Measurements from ENCODE around the gene TUBA1B. TPM values are rescaled to one million over a fixed set of nuclear protein-coding genes. Genes with fewer than 3 reads are reported as not detected.
A peak's percentile ranks its signal among the peaks of the same experiment; 100 is the strongest.
"Not testable (repeated sequence)": the region's sequence is repeated elsewhere in the genome, so short reads cannot be mapped to it uniquely, and the experiment has no call there.

The TUBA1B gene
- total RNA-seq, result 100 to 1,000 TPM; 240 to 523 (median 441) TPM

DNA sequence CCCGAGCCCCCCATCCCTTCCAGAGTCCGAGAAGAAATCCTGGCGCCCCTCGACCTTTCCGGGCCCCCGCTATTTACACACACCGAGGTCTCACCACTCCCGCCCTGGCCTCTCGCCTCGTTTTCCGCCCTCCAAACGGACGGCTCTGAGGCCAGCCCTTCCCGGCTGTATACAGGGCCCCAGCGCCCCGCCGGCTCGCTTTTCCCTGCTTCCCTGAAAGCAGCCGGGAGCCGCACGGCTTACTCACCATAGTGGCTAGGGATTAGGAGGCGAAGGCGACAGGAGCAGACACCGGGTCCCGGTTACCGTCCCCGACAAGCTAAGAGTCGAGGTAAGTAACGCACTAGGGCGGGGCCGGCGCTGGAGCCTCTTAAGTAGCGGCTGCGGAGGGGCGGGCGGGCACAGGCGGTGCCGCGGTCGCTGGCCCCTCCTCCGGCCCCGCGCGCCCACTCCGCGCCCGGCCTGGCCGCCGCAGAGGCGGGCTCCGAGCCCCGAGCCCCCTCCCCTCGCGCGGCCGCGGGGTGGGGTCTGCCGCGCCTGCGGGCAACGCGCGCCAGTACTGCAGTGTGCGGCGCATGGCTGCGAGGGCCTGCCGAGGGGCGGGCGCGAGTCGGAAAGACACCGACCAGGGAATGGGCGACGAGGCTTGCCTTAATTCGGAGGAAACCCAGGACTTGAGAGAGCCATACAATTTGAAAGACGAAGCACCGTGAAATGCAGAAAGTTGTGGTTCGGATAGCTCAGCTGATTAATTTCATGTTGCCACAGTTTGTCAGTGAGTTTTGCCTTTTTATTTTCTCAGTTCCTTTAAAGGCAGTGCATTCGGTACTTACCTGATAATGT, at the start of gene TUBA1B:
Gene TUBA1B (minus strand): TSS at position 345 of the 843 bp plus-strand sequence. CDS start 95 bp downstream, at position 250.
- H3K4me1 ChIP-seq, result peaks cover 37% of the 10 kb centered on the region
- WGBS, result 1% methylated on average over 48 of the region's 79 CpGs
- TF ChIP-seq EP300 (IDR thresholded peaks at IDR 0.05) (no peak), POLR2A (IDR thresholded peaks at IDR 0.05) (peak; percentile 89 to 98), POLR2AphosphoS5 (IDR thresholded peaks at IDR 0.05) (peak; percentile 85 to 94 (median 92))

DNA sequence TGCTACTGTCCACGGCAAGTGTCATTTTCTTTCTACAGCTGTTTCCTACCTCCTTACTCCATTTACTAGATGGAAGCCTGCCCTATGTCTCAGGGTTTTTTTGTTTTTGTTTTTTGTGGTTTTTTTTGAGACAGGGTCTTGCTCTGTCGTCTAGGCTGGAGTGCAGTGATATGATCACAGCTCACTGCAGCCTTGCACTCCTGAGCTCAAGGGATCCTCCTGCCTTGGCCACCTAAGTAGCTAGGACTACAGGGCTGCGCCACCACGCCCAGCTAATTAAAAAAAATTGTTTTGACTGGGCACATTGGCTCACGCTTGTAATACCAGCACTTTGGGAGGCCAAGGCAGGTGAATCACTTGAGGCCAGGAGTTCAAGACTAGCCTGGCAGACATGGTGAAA, 43.0 kb upstream of the TUBA1B start:
- 71% methylated on average over 5 of the region's 5 CpGs for WGBS

More for the DNA sequence above, at the start of gene TUBA1B:
- Histone ChIP-seq H3K36me3 (peaks cover 25% of the 10 kb centered on the region), H3K27me3 (no peaks in the 10 kb centered on the region), H3K9me3 (no peaks in the 10 kb centered on the region), H3K4me3 (peak within 1 kb of the TSS; percentile 90), H3K27ac (peak within 1 kb of the TSS; percentile 99)
- peak; percentile 94 to 96 for DNase-seq (ENCODE audit: low spot score in 2 of 2)

DNA sequence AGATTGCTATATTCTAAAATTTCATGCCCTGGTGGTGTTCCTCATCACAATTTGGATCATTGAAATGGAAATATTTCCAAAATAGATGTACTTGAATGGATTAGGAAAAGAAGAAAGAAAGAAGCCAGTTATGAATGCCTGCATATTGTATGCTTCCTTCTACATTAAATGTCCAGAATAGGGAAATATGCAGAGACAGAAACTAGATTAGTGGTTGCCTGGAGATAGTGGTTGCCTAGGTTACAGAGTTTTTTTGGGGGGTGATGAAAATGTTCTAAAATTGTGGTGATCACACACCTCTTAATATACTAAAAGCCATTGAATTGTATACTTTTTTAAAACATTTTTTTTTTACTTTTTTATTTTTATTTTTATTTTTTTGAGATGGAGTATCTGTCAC, 39.7 kb upstream of the TUBA1B start:
- no peaks in the 10 kb centered on the region for H3K4me1 ChIP-seq
- DNase-seq (ENCODE audit: low spot score in 2 of 2), result no peak
- no peaks in the 10 kb centered on the region for H3K27me3 ChIP-seq
- H3K27ac ChIP-seq, result no peak overlapping the region
- H3K36me3 ChIP-seq, result no peaks in the 10 kb centered on the region
- TF ChIP-seq EP300 (IDR thresholded peaks at IDR 0.05) (no peak), POLR2AphosphoS5 (IDR thresholded peaks at IDR 0.05) (no peak), POLR2A (IDR thresholded peaks at IDR 0.05) (no peak)
- TF ChIP-seq, protein P1, sequence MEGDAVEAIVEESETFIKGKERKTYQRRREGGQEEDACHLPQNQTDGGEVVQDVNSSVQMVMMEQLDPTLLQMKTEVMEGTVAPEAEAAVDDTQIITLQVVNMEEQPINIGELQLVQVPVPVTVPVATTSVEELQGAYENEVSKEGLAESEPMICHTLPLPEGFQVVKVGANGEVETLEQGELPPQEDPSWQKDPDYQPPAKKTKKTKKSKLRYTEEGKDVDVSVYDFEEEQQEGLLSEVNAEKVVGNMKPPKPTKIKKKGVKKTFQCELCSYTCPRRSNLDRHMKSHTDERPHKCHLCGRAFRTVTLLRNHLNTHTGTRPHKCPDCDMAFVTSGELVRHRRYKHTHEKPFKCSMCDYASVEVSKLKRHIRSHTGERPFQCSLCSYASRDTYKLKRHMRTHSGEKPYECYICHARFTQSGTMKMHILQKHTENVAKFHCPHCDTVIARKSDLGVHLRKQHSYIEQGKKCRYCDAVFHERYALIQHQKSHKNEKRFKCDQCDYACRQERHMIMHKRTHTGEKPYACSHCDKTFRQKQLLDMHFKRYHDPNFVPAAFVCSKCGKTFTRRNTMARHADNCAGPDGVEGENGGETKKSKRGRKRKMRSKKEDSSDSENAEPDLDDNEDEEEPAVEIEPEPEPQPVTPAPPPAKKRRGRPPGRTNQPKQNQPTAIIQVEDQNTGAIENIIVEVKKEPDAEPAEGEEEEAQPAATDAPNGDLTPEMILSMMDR (IDR thresholded peaks at IDR 0.05), result no peak
- no peaks in the 10 kb centered on the region for H3K9me3 ChIP-seq
- H3K4me3 ChIP-seq, result no peak overlapping the region

More for the DNA sequence above, 43.0 kb upstream of the TUBA1B start:
- no peak for TF ChIP-seq POLR2AphosphoS5 (IDR thresholded peaks at IDR 0.05)
- TF ChIP-seq, protein P1 (IDR thresholded peaks at IDR 0.05), result no peak
- TF ChIP-seq POLR2A (IDR thresholded peaks at IDR 0.05), result no peak
- TF ChIP-seq EP300 (IDR thresholded peaks at IDR 0.05), result no peak
- Histone ChIP-seq H3K36me3 (no peaks in the 10 kb centered on the region), H3K4me3 (no peak overlapping the region), H3K4me1 (no peaks in the 10 kb centered on the region), H3K9me3 (no peaks in the 10 kb centered on the region), H3K27ac (no peak overlapping the region), H3K27me3 (no peaks in the 10 kb centered on the region)
- DNase-seq (ENCODE audit: low spot score in 2 of 2), result no peak

DNA sequence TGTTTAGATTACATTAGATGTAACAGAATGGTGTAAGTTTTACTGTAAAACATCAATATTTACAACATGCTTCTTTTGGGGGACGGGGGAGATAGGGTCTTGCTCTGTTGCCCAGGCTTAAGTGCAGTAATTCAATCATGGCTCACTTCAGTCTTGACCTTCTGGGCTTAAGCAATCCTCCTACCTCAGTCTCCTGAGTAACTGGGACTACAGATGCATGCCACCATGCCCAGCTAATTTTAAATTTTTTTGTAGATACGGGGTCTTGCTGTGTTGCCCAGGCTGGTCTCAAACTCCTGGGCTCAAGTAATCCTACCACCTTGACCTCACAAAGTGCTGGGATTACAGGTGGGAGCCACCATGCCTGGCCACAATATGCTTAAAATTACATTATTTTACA, 33.9 kb upstream of the TUBA1B start:
- Histone ChIP-seq H3K27me3 (no peaks in the 10 kb centered on the region), H3K9me3 (no peaks in the 10 kb centered on the region), H3K4me1 (no peaks in the 10 kb centered on the region), H3K27ac (no peak overlapping the region), H3K4me3 (no peak overlapping the region), H3K36me3 (no peaks in the 10 kb centered on the region)
- DNase-seq (ENCODE audit: low spot score in 2 of 2), result no peak
- WGBS, result 94% methylated on average over 2 of the region's 2 CpGs
- TF ChIP-seq, protein P1 (IDR thresholded peaks at IDR 0.05), result no peak
- TF ChIP-seq POLR2AphosphoS5 (IDR thresholded peaks at IDR 0.05) (no peak), EP300 (IDR thresholded peaks at IDR 0.05) (no peak), POLR2A (IDR thresholded peaks at IDR 0.05) (no peak)

DNA sequence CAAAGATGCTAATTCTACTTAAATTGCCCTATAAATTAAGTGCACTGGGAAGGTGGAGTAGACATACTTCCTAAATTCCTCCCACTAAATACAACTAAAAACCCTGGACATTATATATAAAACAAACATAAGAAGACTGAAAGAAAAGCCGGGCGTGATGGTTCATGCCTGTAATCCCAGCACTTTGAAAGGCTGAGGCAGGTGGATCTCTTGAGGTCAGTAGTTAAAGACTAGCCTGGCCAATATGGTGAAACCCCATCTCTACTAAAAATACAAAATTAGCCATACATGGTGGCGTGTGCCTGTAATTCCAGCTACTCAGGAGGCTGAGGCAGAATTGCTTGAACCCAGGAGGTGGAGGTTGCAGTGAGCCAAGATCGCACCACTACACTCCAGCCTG, 30.7 kb upstream of the TUBA1B start:
- not testable (repeated sequence) for H3K9me3 ChIP-seq; DNase-seq (ENCODE audit: low spot score in 2 of 2); H3K4me1 ChIP-seq; H3K4me3 ChIP-seq; H3K36me3 ChIP-seq; H3K27ac ChIP-seq; H3K27me3 ChIP-seq
- whole genome bisulfite sequencing, result 89% methylated on average over 4 of the region's 4 CpGs

DNA sequence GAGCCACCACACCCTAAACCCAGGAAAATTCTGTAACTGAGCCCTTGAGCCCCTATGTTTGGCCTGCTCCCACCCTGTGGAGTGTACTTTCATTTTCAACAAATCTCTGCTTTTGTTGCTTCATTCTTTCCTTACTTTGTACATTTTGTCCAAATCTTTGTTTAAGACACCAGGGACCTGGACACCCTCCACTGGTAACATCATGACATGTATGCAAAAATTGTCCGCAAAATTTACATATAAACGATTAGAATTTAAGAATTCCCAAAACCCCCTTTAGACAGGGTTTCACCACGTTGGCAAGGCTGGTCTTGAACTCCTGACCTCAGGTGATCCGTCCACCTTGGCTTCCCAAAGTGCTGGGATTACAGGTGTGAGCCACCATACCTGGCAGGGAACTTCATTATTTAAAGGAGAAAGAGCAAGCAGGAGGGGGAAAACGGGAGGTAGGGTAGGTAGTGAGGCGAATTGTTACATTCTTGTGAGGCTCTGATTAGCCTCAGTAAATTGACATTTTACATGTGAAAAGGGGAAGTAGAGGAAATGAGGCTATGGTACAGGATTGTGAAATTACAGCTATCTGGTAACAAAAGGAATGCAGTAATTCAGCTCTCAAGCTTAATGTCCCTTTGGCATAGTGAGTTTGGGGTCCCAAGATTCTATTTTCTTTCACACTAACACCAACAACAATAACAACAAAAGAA, 30.0 kb upstream of the TUBA1B start:
- TF ChIP-seq, protein P1 (IDR thresholded peaks at IDR 0.05), result no peak
- TF ChIP-seq POLR2AphosphoS5 (IDR thresholded peaks at IDR 0.05) (no peak), EP300 (IDR thresholded peaks at IDR 0.05) (no peak), POLR2A (IDR thresholded peaks at IDR 0.05) (no peak)
- Histone ChIP-seq H3K4me1 (no peaks in the 10 kb centered on the region), H3K36me3 (no peaks in the 10 kb centered on the region), H3K9me3 (no peaks in the 10 kb centered on the region), H3K27ac (no peak overlapping the region), H3K4me3 (no peak overlapping the region), H3K27me3 (no peaks in the 10 kb centered on the region)
- DNase-seq (ENCODE audit: low spot score in 2 of 2), result no peak
- WGBS, result 78% methylated on average over 6 of the region's 6 CpGs
